Measurements from ENCODE around the gene BST1. TPM values are rescaled to one million over a fixed set of nuclear protein-coding genes. Genes with fewer than 3 reads are reported as not detected.

Gene BST1
- total and polyA plus RNA-seq, 3 experiments from 2014 or later: 0.39 to 0.48 (median 0.44) TPM

GRCh38 chr4:15742637-15743036, 39.8 kb downstream of the BST1 start:
- Mint-ChIP-seq H3K27ac (peak overlapping the region in 1 of 8 donors; percentile 44), H3K9me3 (peaks cover 0 to 18% (median 12%) of the 10 kb centered on the region in 5 donors), H3K4me3 (no peak overlapping the region), H3K4me1 (no peaks in the 10 kb centered on the region), H3K27me3 (peaks cover 0 to 8% of the 10 kb centered on the region in 2 donors), H3K36me3 (peaks cover 0 to 26% (median 1%) of the 10 kb centered on the region in 3 donors)
- H3K4me1 ChIP-seq (ENCODE audit: insufficient read depth, low read length): no peaks in the 10 kb centered on the region
- no peak overlapping the region for H3K27ac ChIP-seq (ENCODE audit: low read depth, low read length)
- H3K9me3 ChIP-seq (ENCODE audit: low read length): peaks cover 6% of the 10 kb centered on the region
- DNase-seq: no peak
- H3K4me3 ChIP-seq (ENCODE audit: low read length): no peak overlapping the region
- CTCF ChIA-PET: no interaction called here
- no peaks in the 10 kb centered on the region for H3K36me3 ChIP-seq (ENCODE audit: insufficient read depth, low read length)
- H3K27me3 ChIP-seq (ENCODE audit: insufficient read depth, low read length, poor library complexity, severe bottlenecking): no peaks in the 10 kb centered on the region
- POLR2A ChIA-PET: no interaction called here

DNA sequence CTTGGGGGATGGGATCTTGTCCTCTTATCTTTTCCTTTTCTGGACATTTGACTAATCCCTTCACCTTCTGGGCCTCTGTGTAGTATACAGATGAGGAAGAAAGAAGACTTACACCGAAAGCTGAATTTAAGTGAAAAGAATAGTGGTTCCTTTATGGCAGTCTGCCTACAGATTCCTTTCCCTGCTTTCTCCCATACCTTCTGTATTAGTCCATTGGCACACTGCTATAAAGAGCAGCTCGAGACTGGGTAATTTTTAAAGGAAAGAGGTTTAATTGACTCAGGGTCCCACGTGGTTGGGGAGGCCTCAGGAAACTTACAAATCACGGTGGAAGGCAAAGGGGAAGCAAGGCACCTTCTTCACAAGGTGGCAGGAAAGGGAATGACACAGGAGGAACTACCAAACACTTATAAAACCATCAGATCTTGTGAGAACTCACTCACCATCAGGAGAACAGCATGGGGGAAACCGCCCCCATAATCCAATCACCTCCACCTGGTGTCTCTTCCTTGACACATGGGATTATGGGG, 41.2 kb downstream of the BST1 start:
- Histone ChIP-seq H3K4me1 (ENCODE audit: insufficient read depth, low read length) (no peaks in the 10 kb centered on the region), H3K27me3 (ENCODE audit: insufficient read depth, low read length, poor library complexity, severe bottlenecking) (no peaks in the 10 kb centered on the region), H3K27ac (ENCODE audit: low read depth, low read length) (no peak overlapping the region), H3K4me3 (ENCODE audit: low read length) (no peak overlapping the region), H3K9me3 (ENCODE audit: low read length) (peaks cover 6% of the 10 kb centered on the region), H3K36me3 (ENCODE audit: insufficient read depth, low read length) (no peaks in the 10 kb centered on the region)
- Mint-ChIP-seq H3K4me3 (no peak overlapping the region), H3K27ac (peak overlapping the region in 1 of 8 donors; percentile 61), H3K9me3 (peaks cover 0 to 18% (median 12%) of the 10 kb centered on the region in 5 donors), H3K27me3 (peaks cover 0 to 5% of the 10 kb centered on the region in 2 donors), H3K36me3 (peaks cover 0 to 26% (median 1%) of the 10 kb centered on the region in 3 donors), H3K4me1 (no peaks in the 10 kb centered on the region)
- no peak for DNase-seq
- ChIA-PET CTCF (no interaction called here), POLR2A (no interaction called here)

GRCh38 chr4:15746110-15746509, 43.2 kb downstream of the BST1 start:
- Mint-ChIP-seq H3K4me3 (no peak overlapping the region), H3K4me1 (no peaks in the 10 kb centered on the region), H3K27me3 (peaks cover 0 to 6% of the 10 kb centered on the region in 2 donors), H3K27ac (no peak overlapping the region), H3K36me3 (peaks cover 0 to 23% (median 3%) of the 10 kb centered on the region in 3 donors), H3K9me3 (peaks cover 0 to 13% (median 8%) of the 10 kb centered on the region in 5 donors)
- Histone ChIP-seq H3K36me3 (ENCODE audit: insufficient read depth, low read length) (no peaks in the 10 kb centered on the region), H3K4me1 (ENCODE audit: insufficient read depth, low read length) (no peaks in the 10 kb centered on the region), H3K27me3 (ENCODE audit: insufficient read depth, low read length, poor library complexity, severe bottlenecking) (no peaks in the 10 kb centered on the region), H3K9me3 (ENCODE audit: low read length) (peaks cover 6% of the 10 kb centered on the region), H3K4me3 (ENCODE audit: low read length) (no peak overlapping the region), H3K27ac (ENCODE audit: low read depth, low read length) (no peak overlapping the region)
- DNase-seq: no peak
- ChIA-PET CTCF (no interaction called here), POLR2A (no interaction called here)

- H3K4me3 ChIP-seq (ENCODE audit: low read length): no peak overlapping the region
- H3K4me1 ChIP-seq (ENCODE audit: insufficient read depth, low read length): peaks cover 8% of the 10 kb centered on the region
- ChIA-PET CTCF (interaction anchor here (1.1 kb wide), 1 partner anchor 20 kb away, joined by 3 read pairs; no protein-coding TSS in a partner anchor), POLR2A (no interaction called here)
- H3K27ac Mint-ChIP-seq: no peak overlapping the region
- no peak overlapping the region for H3K27ac ChIP-seq (ENCODE audit: low read depth, low read length)
- no peaks in the 10 kb centered on the region for H3K36me3 ChIP-seq (ENCODE audit: insufficient read depth, low read length)
- H3K9me3 Mint-ChIP-seq: no peaks in the 10 kb centered on the region
- no peaks in the 10 kb centered on the region for H3K9me3 ChIP-seq (ENCODE audit: low read length)
- H3K27me3 Mint-ChIP-seq: peaks cover 0 to 5% of the 10 kb centered on the region in 2 donors
- no peaks in the 10 kb centered on the region for H3K27me3 ChIP-seq (ENCODE audit: insufficient read depth, low read length, poor library complexity, severe bottlenecking)
- no peak overlapping the region for H3K4me3 Mint-ChIP-seq
- DNase-seq: no peak
- peaks cover 7 to 15% (median 10%) of the 10 kb centered on the region in 3 donors for H3K4me1 Mint-ChIP-seq
- H3K36me3 Mint-ChIP-seq: peaks cover 0 to 8% (median 1%) of the 10 kb centered on the region in 3 donors
These were observed 46.1 kb downstream of the BST1 start for GRCh38 chr4:15749001-15749400.

- Histone ChIP-seq H3K27me3 (ENCODE audit: insufficient read depth, low read length, poor library complexity, severe bottlenecking) (no peaks in the 10 kb centered on the region), H3K9me3 (ENCODE audit: low read length) (no peaks in the 10 kb centered on the region), H3K36me3 (ENCODE audit: insufficient read depth, low read length) (no peaks in the 10 kb centered on the region), H3K4me1 (ENCODE audit: insufficient read depth, low read length) (peaks cover 29% of the 10 kb centered on the region), H3K4me3 (ENCODE audit: low read length) (no peak overlapping the region), H3K27ac (ENCODE audit: low read depth, low read length) (no peak overlapping the region)
- DNase-seq: no peak
- ChIA-PET POLR2A (no interaction called here), CTCF (no interaction called here)
- peak overlapping the region in 2 of 8 donors; percentile 12 to 64 for H3K27ac Mint-ChIP-seq
- peaks cover 0 to 3% of the 10 kb centered on the region in 2 donors for H3K27me3 Mint-ChIP-seq
- H3K4me1 Mint-ChIP-seq: peaks cover 27 to 37% (median 32%) of the 10 kb centered on the region in 3 donors
- H3K4me3 Mint-ChIP-seq: no peak overlapping the region
- peaks cover 0 to 5% (median 1%) of the 10 kb centered on the region in 3 donors for H3K36me3 Mint-ChIP-seq
- H3K9me3 Mint-ChIP-seq: no peaks in the 10 kb centered on the region
These were observed 48.3 kb downstream of the BST1 start for GRCh38 chr4:15751153-15751552.

DNA sequence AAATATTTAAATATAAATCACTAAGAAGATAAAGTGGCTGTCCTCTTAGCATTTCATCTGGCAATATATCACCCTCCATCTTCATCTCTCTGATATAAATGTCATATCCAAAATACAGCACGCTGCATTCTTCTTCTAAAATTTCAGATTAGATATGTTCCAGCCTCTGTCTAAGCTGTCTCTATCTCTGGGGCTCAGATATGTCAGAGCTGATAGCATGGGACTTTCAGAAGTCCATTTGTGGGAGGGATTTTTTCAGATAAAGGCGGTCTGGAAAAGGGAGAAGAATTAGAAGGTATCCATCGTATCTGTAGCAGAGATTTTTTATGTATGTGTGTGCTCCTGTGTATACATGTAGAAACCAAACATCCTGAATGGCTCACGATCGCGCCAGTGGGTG, 50.2 kb downstream of the BST1 start:
- ChIA-PET CTCF (no interaction called here), POLR2A (no interaction called here)
- Mint-ChIP-seq H3K27me3 (peaks cover 0 to 3% of the 10 kb centered on the region in 2 donors), H3K27ac (peak overlapping the region in 1 of 8 donors; percentile 9), H3K9me3 (no peaks in the 10 kb centered on the region), H3K4me1 (peaks cover 39 to 51% (median 47%) of the 10 kb centered on the region in 3 donors), H3K4me3 (peak overlapping the region in 1 of 7 donors; percentile 56), H3K36me3 (peaks cover 0 to 1% (median 0%) of the 10 kb centered on the region in 3 donors)
- Histone ChIP-seq H3K4me1 (ENCODE audit: insufficient read depth, low read length) (peaks cover 41% of the 10 kb centered on the region), H3K4me3 (ENCODE audit: low read length) (no peak overlapping the region), H3K27me3 (ENCODE audit: insufficient read depth, low read length, poor library complexity, severe bottlenecking) (no peaks in the 10 kb centered on the region), H3K9me3 (ENCODE audit: low read length) (no peaks in the 10 kb centered on the region), H3K36me3 (ENCODE audit: insufficient read depth, low read length) (no peaks in the 10 kb centered on the region), H3K27ac (ENCODE audit: low read depth, low read length) (no peak overlapping the region)
- DNase-seq: no peak

DNA sequence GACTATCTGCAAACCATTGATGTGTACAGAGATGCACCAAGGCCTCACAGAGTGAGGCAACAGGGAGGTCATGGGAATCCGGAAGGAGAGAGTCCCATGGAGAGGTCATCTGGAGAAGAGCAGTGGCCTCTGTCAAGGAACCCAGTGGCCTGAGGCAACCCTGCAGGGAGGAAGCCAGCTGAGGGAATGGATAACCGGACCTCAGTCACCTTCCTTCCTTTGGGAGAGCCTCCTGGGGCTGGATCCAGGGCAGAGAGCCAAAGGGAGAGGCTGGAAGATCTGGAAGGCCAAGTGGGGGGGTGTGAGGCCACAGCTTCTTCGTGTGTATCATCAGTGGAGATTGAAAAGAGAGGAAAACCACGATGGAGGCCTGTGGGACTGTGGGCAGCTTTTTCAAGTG, 50.9 kb downstream of the BST1 start:
- H3K27ac Mint-ChIP-seq: peak overlapping the region in 7 of 8 donors; percentile 5 to 83 (median 74)
- peaks cover 42 to 56% (median 50%) of the 10 kb centered on the region in 3 donors for H3K4me1 Mint-ChIP-seq
- no peak overlapping the region for H3K27ac ChIP-seq (ENCODE audit: low read depth, low read length)
- ChIA-PET CTCF (interaction anchor here (0.9 to 1.8 kb wide), 2 partner anchors 12 to 21 kb away, joined by 3 to 6 read pairs; no protein-coding TSS in a partner anchor), POLR2A (interaction anchor here (1.5 kb wide), 1 partner anchor 12 kb away, joined by 6 read pairs; no protein-coding TSS in a partner anchor)
- peaks cover 44% of the 10 kb centered on the region for H3K4me1 ChIP-seq (ENCODE audit: insufficient read depth, low read length)
- H3K4me3 Mint-ChIP-seq: peak overlapping the region in 6 of 7 donors; percentile 5 to 60 (median 44)
- no peaks in the 10 kb centered on the region for H3K9me3 Mint-ChIP-seq
- peaks cover 0 to 3% of the 10 kb centered on the region in 2 donors for H3K27me3 Mint-ChIP-seq
- no peaks in the 10 kb centered on the region for H3K27me3 ChIP-seq (ENCODE audit: insufficient read depth, low read length, poor library complexity, severe bottlenecking)
- no peaks in the 10 kb centered on the region for H3K36me3 ChIP-seq (ENCODE audit: insufficient read depth, low read length)
- no peak for DNase-seq
- H3K4me3 ChIP-seq (ENCODE audit: low read length): no peak overlapping the region
- no peaks in the 10 kb centered on the region for H3K9me3 ChIP-seq (ENCODE audit: low read length)
- H3K36me3 Mint-ChIP-seq: peaks cover 0 to 1% (median 0%) of the 10 kb centered on the region in 3 donors

DNA sequence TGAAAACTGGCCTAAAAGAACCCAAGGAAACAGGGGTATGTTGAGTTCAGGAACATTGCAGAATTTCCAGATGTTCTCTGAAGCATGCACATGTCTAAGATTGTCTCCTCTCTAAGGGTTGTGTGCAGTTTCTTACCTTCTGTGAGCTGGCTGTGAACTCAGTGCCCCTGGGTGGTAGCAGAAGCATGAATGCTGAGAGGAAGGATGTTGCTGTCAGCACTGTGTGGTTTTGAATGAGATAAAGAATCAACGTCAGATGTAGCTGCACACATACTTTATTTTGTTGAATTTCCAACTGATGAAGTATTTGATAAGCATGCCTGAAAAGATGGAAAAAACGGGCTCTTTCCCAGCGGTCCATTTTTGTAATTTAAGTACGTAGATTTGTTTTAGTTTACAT, 51.5 kb downstream of the BST1 start:
- Mint-ChIP-seq H3K9me3 (no peaks in the 10 kb centered on the region), H3K36me3 (peaks cover 0 to 1% (median 0%) of the 10 kb centered on the region in 3 donors), H3K27me3 (peaks cover 0 to 2% of the 10 kb centered on the region in 2 donors), H3K4me1 (peaks cover 42 to 56% (median 50%) of the 10 kb centered on the region in 3 donors), H3K4me3 (peak overlapping the region; percentile 13 to 59 (median 35)), H3K27ac (peak overlapping the region; percentile 5 to 83 (median 70))
- H3K4me1 ChIP-seq (ENCODE audit: insufficient read depth, low read length): peaks cover 44% of the 10 kb centered on the region
- POLR2A ChIA-PET: interaction anchor here (1.5 kb wide), 1 partner anchor 12 kb away, joined by 6 read pairs; no protein-coding TSS in a partner anchor
- CTCF ChIA-PET: interaction anchor here (0.9 to 3.9 kb wide), 3 partner anchors 12 to 51 kb away, joined by 3 to 15 read pairs (median 6); no protein-coding TSS in a partner anchor
- no peaks in the 10 kb centered on the region for H3K27me3 ChIP-seq (ENCODE audit: insufficient read depth, low read length, poor library complexity, severe bottlenecking)
- H3K27ac ChIP-seq (ENCODE audit: low read depth, low read length): no peak overlapping the region
- no peaks in the 10 kb centered on the region for H3K36me3 ChIP-seq (ENCODE audit: insufficient read depth, low read length)
- peak in 4 of 5 donors; percentile 11 to 63 (median 50) for DNase-seq
- no peak overlapping the region for H3K4me3 ChIP-seq (ENCODE audit: low read length)
- H3K9me3 ChIP-seq (ENCODE audit: low read length): no peaks in the 10 kb centered on the region

All from CD8-positive, alpha-beta memory T cell (primary cell).